SH-SY5Y (cell line): Measurements from ENCODE around the gene ANKK1.

Experiments
- GATA2 ChIP-seq: IDR thresholded peaks from 2 replicates; pipeline ENCODE4 v1.6.1; 2011; ENCODE audit warnings: mild to moderate bottlenecking, low read depth, low read length
- GATA3 ChIP-seq: IDR thresholded peaks from 2 replicates; pipeline ENCODE4 v1.6.1; 2011; ENCODE audit warnings: low read depth, mild to moderate bottlenecking, low read length, moderate library complexity

GRCh38 chr11:113412675-113413074 is 25.1 kb downstream of the ANKK1 start:
- TF ChIP-seq GATA2 (no peak), GATA3 (no peak)
